Fibroblast of mammary gland (primary cell): Measurements from ENCODE around the gene GSN.

Source experiments
- DNase-seq: peaks from one replicate; pipeline ENCODE4 v3.0.0-alpha.2; 2010; ENCODE audit warnings: low read depth
- H3K4me3 ChIP-seq: 2 replicates; pipeline ENCODE4 v1.5.1; 2011; ENCODE audit warnings: low read depth, mild to moderate bottlenecking, low read length, moderate library complexity; ENCODE audit not compliant: control insufficient read depth
- TF ChIP-seq, protein P1 (sequence below): conservative IDR thresholded peaks from 2 replicates; pipeline ENCODE4 v1.5.1; 2011; ENCODE audit warnings: low read depth, low read length, inconsistent platforms; ENCODE audit not compliant: control insufficient read depth, insufficient read depth

GSN gene

DNA sequence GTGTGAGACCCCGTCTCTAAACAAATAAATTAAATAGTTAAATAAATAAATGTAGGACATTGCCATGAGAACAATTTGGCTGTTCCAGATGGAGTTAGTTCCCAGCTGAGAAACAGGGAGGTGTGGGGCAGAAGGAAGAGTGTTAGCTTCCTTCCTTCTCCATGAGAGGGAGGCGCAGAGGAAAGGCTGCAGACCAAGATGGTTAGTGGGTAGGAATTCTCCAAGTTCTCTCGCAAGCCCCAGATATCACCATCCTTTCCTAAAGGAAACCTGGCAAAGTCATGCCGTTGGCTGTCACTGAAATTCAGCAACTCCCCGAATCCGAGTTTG is 33.2 kb upstream of the GSN start:
- no peak for DNase-seq
- H3K4me3 ChIP-seq, result no peak overlapping the region
- TF ChIP-seq, protein P1, sequence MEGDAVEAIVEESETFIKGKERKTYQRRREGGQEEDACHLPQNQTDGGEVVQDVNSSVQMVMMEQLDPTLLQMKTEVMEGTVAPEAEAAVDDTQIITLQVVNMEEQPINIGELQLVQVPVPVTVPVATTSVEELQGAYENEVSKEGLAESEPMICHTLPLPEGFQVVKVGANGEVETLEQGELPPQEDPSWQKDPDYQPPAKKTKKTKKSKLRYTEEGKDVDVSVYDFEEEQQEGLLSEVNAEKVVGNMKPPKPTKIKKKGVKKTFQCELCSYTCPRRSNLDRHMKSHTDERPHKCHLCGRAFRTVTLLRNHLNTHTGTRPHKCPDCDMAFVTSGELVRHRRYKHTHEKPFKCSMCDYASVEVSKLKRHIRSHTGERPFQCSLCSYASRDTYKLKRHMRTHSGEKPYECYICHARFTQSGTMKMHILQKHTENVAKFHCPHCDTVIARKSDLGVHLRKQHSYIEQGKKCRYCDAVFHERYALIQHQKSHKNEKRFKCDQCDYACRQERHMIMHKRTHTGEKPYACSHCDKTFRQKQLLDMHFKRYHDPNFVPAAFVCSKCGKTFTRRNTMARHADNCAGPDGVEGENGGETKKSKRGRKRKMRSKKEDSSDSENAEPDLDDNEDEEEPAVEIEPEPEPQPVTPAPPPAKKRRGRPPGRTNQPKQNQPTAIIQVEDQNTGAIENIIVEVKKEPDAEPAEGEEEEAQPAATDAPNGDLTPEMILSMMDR, result no peak

DNA sequence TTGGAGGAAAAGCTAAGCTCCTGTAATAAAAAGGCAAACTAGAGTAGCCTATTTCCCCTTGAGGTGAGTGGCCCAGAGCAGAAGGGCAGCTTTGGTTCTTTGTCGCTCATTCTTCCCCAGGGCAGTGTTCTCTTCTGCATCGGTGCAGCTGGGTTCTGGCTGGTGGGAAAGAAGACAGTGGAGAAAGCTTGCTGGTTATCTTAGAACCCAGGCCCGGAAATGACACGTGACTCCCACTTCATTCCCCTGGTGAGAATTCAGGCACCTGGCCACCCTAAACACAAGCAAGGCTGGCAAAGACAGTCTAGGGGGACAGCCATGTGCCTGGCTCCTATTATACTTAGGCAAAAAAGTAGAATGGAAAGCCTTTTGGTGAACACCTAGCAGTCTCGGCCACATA is 32.5 kb upstream of the GSN start:
- no peak overlapping the region for H3K4me3 ChIP-seq
- TF ChIP-seq, protein P1, result no peak
- DNase-seq, result no peak

DNA sequence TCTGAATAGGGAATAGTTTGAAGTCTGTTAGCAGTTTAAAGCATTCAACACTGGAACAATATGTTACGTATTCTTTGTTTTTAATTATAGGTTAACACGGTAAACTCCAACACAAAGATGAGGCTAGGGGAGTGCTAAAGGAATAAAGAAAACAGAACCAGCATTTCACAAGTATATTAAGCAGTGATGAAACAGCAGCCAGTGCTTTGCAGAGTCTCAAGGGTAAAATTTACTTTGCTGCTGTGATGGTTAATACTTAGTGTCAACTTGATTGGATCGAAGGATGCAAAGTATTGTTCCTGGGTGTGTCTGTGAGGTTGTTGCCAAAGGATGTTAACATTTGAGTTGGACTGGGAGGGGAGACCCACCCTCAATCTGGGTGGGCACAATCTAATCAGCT is 30.0 kb upstream of the GSN start:
- TF ChIP-seq, protein P1, result no peak
- DNase-seq, result no peak

GRCh38 chr9:121239071-121239470 is 28.9 kb upstream of the GSN start:
- TF ChIP-seq, protein P1, result no peak
- no peak for DNase-seq
- H3K4me3 ChIP-seq, result no peak overlapping the region

More for the DNA sequence above, 30.0 kb upstream of the GSN start:
- H3K4me3 ChIP-seq, result no peak overlapping the region

DNA sequence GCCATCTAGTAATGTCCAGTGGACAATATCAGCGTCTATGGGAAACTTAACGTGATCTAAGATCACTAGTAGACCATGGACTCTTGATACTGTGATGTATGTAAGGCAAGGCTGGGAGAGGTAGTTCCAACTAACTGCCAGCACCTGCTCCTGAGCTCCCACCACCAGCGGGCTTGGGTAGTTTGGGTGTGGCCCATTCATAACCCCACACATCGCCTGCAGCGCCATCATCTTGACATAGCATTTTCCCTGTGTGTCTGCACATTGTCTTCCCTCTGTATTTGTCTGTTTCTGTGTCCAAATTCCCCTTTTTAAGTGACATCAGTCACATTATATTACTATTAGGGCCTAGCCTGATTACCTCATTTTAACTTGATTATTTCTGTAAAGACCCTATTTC is 28.1 kb upstream of the GSN start:
- TF ChIP-seq, protein P1, result no peak

GRCh38 chr9:121240472-121241135 is 27.4 kb upstream of the GSN start:
- TF ChIP-seq, protein P1, result no peak
- H3K4me3 ChIP-seq, result no peak overlapping the region
- DNase-seq, result peak; percentile 38

More for the DNA sequence above, 28.1 kb upstream of the GSN start:
- H3K4me3 ChIP-seq, result no peak overlapping the region
- DNase-seq, result no peak

DNA sequence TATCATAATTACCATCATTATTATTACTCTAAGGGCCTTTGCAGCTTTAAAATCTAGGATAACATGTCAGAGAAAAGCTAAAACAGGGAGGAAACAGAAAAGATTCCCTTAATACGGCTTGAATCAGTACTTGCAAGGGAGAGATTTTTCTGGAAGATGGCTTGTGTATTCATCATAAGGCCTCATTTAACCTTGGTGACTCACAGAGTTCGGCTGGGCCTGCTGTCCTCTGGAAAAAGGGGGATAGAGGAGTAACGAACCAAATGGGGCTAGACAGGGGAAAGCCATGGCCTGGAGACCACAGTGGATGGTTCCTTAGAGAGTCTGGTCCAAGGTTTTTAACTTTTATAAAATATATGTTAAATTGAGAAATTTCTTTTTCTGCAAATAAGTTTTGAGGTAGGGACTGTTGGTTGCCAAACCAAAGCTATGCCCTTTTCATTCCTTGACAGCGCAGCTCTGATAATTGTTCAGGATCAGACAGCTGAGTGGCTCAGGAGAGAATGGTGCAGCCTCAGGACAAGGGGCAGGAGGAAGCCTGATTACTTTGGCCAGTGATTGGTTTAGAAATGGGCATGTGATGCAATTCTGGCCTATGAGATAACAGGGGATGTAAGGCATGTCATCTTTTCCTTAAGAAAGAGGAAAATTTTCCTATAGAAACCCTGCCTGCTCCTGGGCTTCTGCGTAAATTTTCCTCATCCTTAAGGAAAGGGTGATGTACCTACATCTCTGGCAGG is 25.6 kb upstream of the GSN start:
- peak; percentile 80 for DNase-seq
- no peak overlapping the region for H3K4me3 ChIP-seq
- TF ChIP-seq, protein P1, result no peak
